Measurements from ENCODE around the gene PRKCQ.

DNA sequence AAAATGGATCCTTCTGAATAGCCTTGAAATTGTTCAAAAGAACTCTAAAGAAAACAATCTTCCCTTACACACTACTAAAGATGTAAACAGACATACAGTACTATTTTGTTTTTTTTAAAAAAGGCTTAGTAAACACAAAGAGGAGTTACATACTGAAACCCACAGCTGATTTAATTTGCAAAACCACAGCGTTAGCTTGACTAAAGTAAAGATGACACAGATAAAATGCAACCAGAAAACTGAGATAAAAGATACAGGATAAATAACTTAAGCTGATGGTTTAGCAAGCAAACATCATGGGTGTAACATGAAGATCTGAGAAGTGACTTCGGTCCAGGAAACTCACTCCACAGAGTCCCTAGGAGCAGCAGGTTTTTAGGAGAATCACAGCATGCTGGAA, 21.8 kb downstream of the PRKCQ start:
- TF ChIP-seq, protein P1, sequence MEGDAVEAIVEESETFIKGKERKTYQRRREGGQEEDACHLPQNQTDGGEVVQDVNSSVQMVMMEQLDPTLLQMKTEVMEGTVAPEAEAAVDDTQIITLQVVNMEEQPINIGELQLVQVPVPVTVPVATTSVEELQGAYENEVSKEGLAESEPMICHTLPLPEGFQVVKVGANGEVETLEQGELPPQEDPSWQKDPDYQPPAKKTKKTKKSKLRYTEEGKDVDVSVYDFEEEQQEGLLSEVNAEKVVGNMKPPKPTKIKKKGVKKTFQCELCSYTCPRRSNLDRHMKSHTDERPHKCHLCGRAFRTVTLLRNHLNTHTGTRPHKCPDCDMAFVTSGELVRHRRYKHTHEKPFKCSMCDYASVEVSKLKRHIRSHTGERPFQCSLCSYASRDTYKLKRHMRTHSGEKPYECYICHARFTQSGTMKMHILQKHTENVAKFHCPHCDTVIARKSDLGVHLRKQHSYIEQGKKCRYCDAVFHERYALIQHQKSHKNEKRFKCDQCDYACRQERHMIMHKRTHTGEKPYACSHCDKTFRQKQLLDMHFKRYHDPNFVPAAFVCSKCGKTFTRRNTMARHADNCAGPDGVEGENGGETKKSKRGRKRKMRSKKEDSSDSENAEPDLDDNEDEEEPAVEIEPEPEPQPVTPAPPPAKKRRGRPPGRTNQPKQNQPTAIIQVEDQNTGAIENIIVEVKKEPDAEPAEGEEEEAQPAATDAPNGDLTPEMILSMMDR (IDR thresholded peaks at IDR 0.05) = no peak
- TF ChIP-seq POLR2A (IDR thresholded peaks at IDR 0.05) = no peak

Data from tibial nerve (tissue), 3 donors.